IMR-90 (cell line): ENCODE measurements around the gene HGFAC. TPM values are rescaled to one million over a fixed set of nuclear protein-coding genes. Genes with fewer than 3 reads are reported as not detected.

ENCODE experiments used
- ATAC-seq: fragments of 200-7000 bp; cut with Tn5 transposase; 2 replicates; pipeline ENCODE4 v1.9.1; 2020; ENCODE audit warnings: low read depth, mild to moderate bottlenecking, moderate library complexity
- BruUV-seq: library from RNA; stranded (reverse); fragments of 400-500 nt; replicated peaks from 2 replicates; lab custom pipeline; 2021; lab: Mats Ljungman, UMichigan
- CTCF ChIA-PET: fragments of 300-600 bp; formaldehyde crosslinking; extraction: SDS; loops from one replicate; lab custom pipeline; 2021; ENCODE audit warnings: antibody characterized with exemption; lab: Yijun Ruan, JAX
- POLR2A ChIA-PET: fragments of 300-600 bp; sonication (Branson Sonifier 250); formaldehyde crosslinking; loops from one replicate; lab custom pipeline; 2022; ENCODE audit warnings: antibody characterized with exemption; ENCODE audit not compliant: unreplicated experiment; lab: Charles Lee
- DNase-seq: peaks from one replicate; pipeline ENCODE4 v3.0.0; 2013
- H2AFZ ChIP-seq: replicated peaks from 2 replicates; pipeline ENCODE3; 2013; ENCODE audit warnings: low read length, mild to moderate bottlenecking; ENCODE audit not compliant: poor library complexity
- H2AK5ac ChIP-seq: 2 replicates; pipeline ENCODE4 v1.6.1; 2013; ENCODE audit warnings: low read depth, low read length, inconsistent platforms
- H2AK9ac ChIP-seq: replicated peaks from 2 replicates; pipeline ENCODE3; 2013; ENCODE audit warnings: mild to moderate bottlenecking, low read depth, low read length, moderate library complexity; ENCODE audit not compliant: poor library complexity
- H2BK120ac ChIP-seq: 2 replicates; pipeline ENCODE4 v1.6.1; 2013; ENCODE audit warnings: low read depth, low read length, inconsistent platforms
- H2BK15ac ChIP-seq: 3 replicates; pipeline ENCODE4 v1.6.1; 2013; ENCODE audit warnings: low read depth, low read length, inconsistent platforms
- H2BK20ac ChIP-seq: 2 replicates; pipeline ENCODE4 v1.6.1; 2013; ENCODE audit warnings: low read depth, mild to moderate bottlenecking, inconsistent platforms, low read length, moderate library complexity
- H2BK5ac ChIP-seq: 2 replicates; pipeline ENCODE4 v1.6.1; 2013; ENCODE audit warnings: mild to moderate bottlenecking, low read depth, low read length, inconsistent platforms; ENCODE audit not compliant: poor library complexity, severe bottlenecking
- H3K14ac ChIP-seq: replicated peaks from 2 replicates; pipeline ENCODE4 v1.6.1; 2013; ENCODE audit warnings: low read depth, low read length, inconsistent platforms
- H3K18ac ChIP-seq: 2 replicates; pipeline ENCODE4 v1.6.1; 2013; ENCODE audit warnings: low read depth, low read length, control low read depth
- H3K23ac ChIP-seq: 2 replicates; pipeline ENCODE4 v1.6.1; 2013; ENCODE audit warnings: low read depth, low read length, inconsistent platforms
- H3K27ac ChIP-seq: 2 replicates; pipeline ENCODE4 v1.5.1; 2013; ENCODE audit warnings: mild to moderate bottlenecking, control low read depth, low read length; ENCODE audit not compliant: insufficient read depth
- H3K27me3 ChIP-seq: 2 replicates; pipeline ENCODE4 v1.6.1; 2013; ENCODE audit warnings: low read length; ENCODE audit not compliant: control insufficient read depth, insufficient read depth
- H3K36me3 ChIP-seq: 2 replicates; pipeline ENCODE4 v1.6.1; 2013; ENCODE audit warnings: low read length, mixed read lengths; ENCODE audit not compliant: control insufficient read depth, insufficient read depth
- H3K4ac ChIP-seq: 2 replicates; pipeline ENCODE4 v1.6.1; 2013; ENCODE audit warnings: low read depth, low read length, inconsistent platforms
- H3K4me1 ChIP-seq: 2 replicates; pipeline ENCODE4 v1.6.1; 2013; ENCODE audit warnings: low read length, mixed read lengths; ENCODE audit not compliant: control insufficient read depth, insufficient read depth
- H3K4me2 ChIP-seq: 2 replicates; pipeline ENCODE4 v1.6.1; 2013; ENCODE audit warnings: low read depth, mild to moderate bottlenecking, control low read depth, low read length, moderate library complexity
- H3K4me3 ChIP-seq: 2 replicates; pipeline ENCODE4 v1.5.1; 2013; ENCODE audit warnings: low read depth, mild to moderate bottlenecking, control low read depth, low read length, moderate library complexity; ENCODE audit not compliant: insufficient read depth
- H3K56ac ChIP-seq: 2 replicates; pipeline ENCODE4 v1.6.1; 2013; ENCODE audit warnings: low read length, inconsistent platforms; ENCODE audit not compliant: insufficient read depth; ENCODE audit errors: extremely low read depth
- H3K79me1 ChIP-seq, 2 experiments: 2 replicates each; pipeline ENCODE4 v1.6.1; 2013; ENCODE audit warnings: low read length in 2 of 2, inconsistent platforms in 1 of 2, low read depth in 1 of 2
- H3K9ac ChIP-seq: 2 replicates; pipeline ENCODE4 v1.6.1; 2013; ENCODE audit warnings: low read depth, low read length, control low read depth
- H3K9me1 ChIP-seq: 2 replicates; pipeline ENCODE4 v1.6.1; 2013; ENCODE audit warnings: low read length, inconsistent platforms; ENCODE audit not compliant: insufficient read depth
- H3K9me3 ChIP-seq: 2 replicates; pipeline ENCODE4 v1.6.1; 2013; ENCODE audit warnings: low read length; ENCODE audit not compliant: control insufficient read depth, insufficient read depth
- H4K20me1 ChIP-seq: 2 replicates; pipeline ENCODE4 v1.6.1; 2013; ENCODE audit warnings: low read length, inconsistent platforms; ENCODE audit not compliant: insufficient read depth
- H4K5ac ChIP-seq: 2 replicates; pipeline ENCODE4 v1.6.1; 2013; ENCODE audit warnings: mild to moderate bottlenecking, low read depth, low read length, control low read depth
- H4K8ac ChIP-seq, 2 experiments: 2 replicates each; pipeline ENCODE4 v1.6.1; 2013; ENCODE audit warnings: low read depth in 2 of 2, low read length in 2 of 2, control low read depth in 1 of 2, inconsistent platforms in 1 of 2
- H4K91ac ChIP-seq: 2 replicates; pipeline ENCODE4 v1.6.1; 2013; ENCODE audit warnings: low read depth, low read length, inconsistent platforms; ENCODE audit not compliant: insufficient read depth
- BHLHE40 ChIP-seq: fragments of 150-350 bp; IDR thresholded peaks from 2 replicates; pipeline ENCODE4 v1.6.1; 2016; ENCODE audit warnings: mild to moderate bottlenecking, low read depth, low read length
- CTCF ChIP-seq: conservative IDR thresholded peaks from 2 replicates; pipeline ENCODE4 v1.5.1; 2012; ENCODE audit warnings: mild to moderate bottlenecking, low read depth, low read length, improper control_type of control experiment
- MAFK ChIP-seq: IDR thresholded peaks from 2 replicates; pipeline ENCODE4 v1.6.1; 2012; ENCODE audit warnings: low read depth, low read length, improper control_type of control experiment
- MAZ ChIP-seq: IDR thresholded peaks from 2 replicates; pipeline ENCODE4 v1.6.1; 2012; ENCODE audit warnings: low read depth, mild to moderate bottlenecking, low read length, improper control_type of control experiment, moderate library complexity, borderline replicate concordance
- RFX5 ChIP-seq: IDR thresholded peaks from 2 replicates; pipeline ENCODE4 v1.8.0; 2012; ENCODE audit warnings: low read depth, mild to moderate bottlenecking, low read length, moderate library complexity
- SMC3 ChIP-seq: fragments of 150-350 bp; IDR thresholded peaks from 2 replicates; pipeline ENCODE4 v1.6.1; 2016; ENCODE audit warnings: low read depth, mild to moderate bottlenecking, antibody characterized with exemption, low read length, moderate library complexity
- USF2 ChIP-seq: fragments of 150-350 bp; IDR thresholded peaks from 2 replicates; pipeline ENCODE4 v1.6.1; 2017; ENCODE audit warnings: mild to moderate bottlenecking, antibody characterized with exemption, low read length, low read depth
- WGBS, 2 experiments: methylation state at CpG; one replicate each; pipeline versions ENCODE4 v1.1.5 to v1.1.7; 2013; ENCODE audit warnings: missing lambda C conversion rate in 2 of 2; ENCODE audit not compliant: insufficient read length in 1 of 2; ENCODE audit errors: extremely low coverage in 2 of 2; 5-methylcytosine and 5-hydroxymethylcytosine counted together
- dilution Hi-C: fragments of 300-500 bp; cut with HindIII; formaldehyde crosslinking; loops from one replicate; pipeline ENCODE4 v1.14.3; 2018; ENCODE audit warnings: low sequenced_read_pairs; ENCODE audit not compliant: unreplicated experiment
- in situ Hi-C: fragments of 300-500 bp; cut with MboI; formaldehyde crosslinking; loops from 3 replicates; pipeline ENCODE4 v1.14.3; 2019; ENCODE audit warnings: low sequenced_read_pairs, inconsistent platforms, mixed read lengths
- intact Hi-C: fragments of 100-400 bp; cut with micrococcal nuclease; formaldehyde crosslinking; loops from 2 replicates; pipeline ENCODE4 v1.10.0; 2022
- polyA plus RNA-seq, 3 experiments: library from polyadenylated mRNA; depleted of rRNA; stranded (reverse); fragments of >200 nt; gene quantifications; 2 replicates each; pipeline ENCODE4 v1.2.3, GENCODE V29; 2012; ENCODE audit warnings: low replicate concordance in 1 of 3
- total RNA-seq: library from RNA; depleted of rRNA; stranded (reverse); fragments of >200 nt; gene quantifications from 2 replicates; pipeline ENCODE4 v1.2.3, GENCODE V29; 2012

HGFAC gene
- total and polyA plus RNA-seq, 2 of the 4 experiments (the other 2 are of a cell fraction) = 0.05 TPM; not detected in 1

GRCh38 chr4:3447431-3448395, 5.9 kb downstream of the HGFAC start:
- ChIA-PET POLR2A (no interaction called here), CTCF (interaction anchor here (1.6 kb wide), 1 partner anchor 33 kb away, joined by 5 read pairs; no protein-coding TSS in a partner anchor)
- Histone ChIP-seq H3K14ac (no peak overlapping the region), H2BK120ac (no peak overlapping the region), H2BK20ac (no peak overlapping the region), H3K79me1 (no peaks in the 10 kb centered on the region), H2AK9ac (no peak overlapping the region), H4K8ac (no peak overlapping the region), H4K5ac (no peak overlapping the region), H3K36me3 (no peaks in the 10 kb centered on the region), H3K23ac (no peak overlapping the region), H3K4me1 (peaks cover 7% of the 10 kb centered on the region; the same call in 1 of the 2 replicates), H3K9ac (no peak overlapping the region), H2AFZ (no peak overlapping the region), H3K56ac (no peak overlapping the region), H3K9me1 (no peaks in the 10 kb centered on the region; the same call in 1 of the 2 replicates), H4K20me1 (peaks cover 5% of the 10 kb centered on the region), H3K4me3 (no peak overlapping the region), H4K91ac (no peak overlapping the region), H3K4ac (no peak overlapping the region), H3K18ac (no peak overlapping the region), H3K27ac (no peak overlapping the region), H3K4me2 (no peak overlapping the region), H3K9me3 (no peaks in the 10 kb centered on the region), H2BK15ac (no peak overlapping the region), H2AK5ac (no peak overlapping the region), H2BK5ac (no peak overlapping the region), H3K27me3 (peaks cover 2% of the 10 kb centered on the region; the same call in 1 of the 2 replicates)
- dilution Hi-C loops (no loop called here), intact Hi-C loops (no loop called here), in situ Hi-C loops (no loop called here)
- TF ChIP-seq RFX5 (no peak), BHLHE40 (no peak), CTCF (no peak), USF2 (no peak), MAZ (no peak), MAFK (no peak), SMC3 (no peak)
- ATAC-seq (no peak), DNase-seq (no peak)
- BruUV-seq = no TSS peak
- WGBS, 2 experiments = 91% methylated on average over 43 of the region's 53 CpGs; no CpG with 5 or more reads in 1 of the 2 experiments
